Suprapubic skin (tissue), 3 donors: ENCODE data around the gene DEPDC7.

ENCODE experiments used
- CTCF ChIP-seq, 2 donors: fragments of 200-600 bp in 1 of 2; fragments of 450-650 bp in 1 of 2; sonication (generic) in 1 of 2; IDR thresholded peaks; one replicate each; pipeline ENCODE4 v1.5.1; 2016 to 2019; ENCODE audit warnings: antibody characterized with exemption in 2 of 2, mild to moderate bottlenecking in 1 of 2, moderate library complexity in 1 of 2
- POLR2AphosphoS5 ChIP-seq, 3 donors: sonication (generic); formaldehyde crosslinking; IDR thresholded peaks; one replicate each; pipeline ENCODE4 v1.6.1; 2017; ENCODE audit warnings: antibody characterized with exemption in 3 of 3

DNA sequence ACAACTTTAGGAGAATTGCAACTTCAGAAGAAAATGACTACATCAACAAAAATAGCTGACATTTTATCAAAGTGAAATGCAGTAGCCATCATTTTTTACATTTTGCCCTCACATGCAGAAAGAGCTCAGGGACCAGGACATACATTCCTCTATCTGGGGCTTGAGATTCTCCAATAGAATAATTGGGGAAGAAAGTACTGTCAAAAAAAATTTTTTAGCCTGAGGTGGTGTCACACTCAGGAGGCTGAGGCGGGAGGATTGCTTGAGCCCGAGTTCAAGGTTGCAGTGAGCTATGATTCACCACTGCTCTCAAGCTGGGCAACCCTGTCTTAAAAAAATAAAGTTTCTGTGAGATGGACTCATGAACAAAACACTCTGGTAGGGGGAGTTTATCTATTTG, 32.2 kb upstream of the DEPDC7 start:
- no peak for TF ChIP-seq CTCF (IDR thresholded peaks at IDR 0.05)
- TF ChIP-seq POLR2AphosphoS5 (IDR thresholded peaks at IDR 0.05) = no peak
